ENCODE results near the gene DDX42.
"Not testable (repeated sequence)": the region's sequence is repeated elsewhere in the genome, so short reads cannot be mapped to it uniquely, and the experiment has no call there.

DNA sequence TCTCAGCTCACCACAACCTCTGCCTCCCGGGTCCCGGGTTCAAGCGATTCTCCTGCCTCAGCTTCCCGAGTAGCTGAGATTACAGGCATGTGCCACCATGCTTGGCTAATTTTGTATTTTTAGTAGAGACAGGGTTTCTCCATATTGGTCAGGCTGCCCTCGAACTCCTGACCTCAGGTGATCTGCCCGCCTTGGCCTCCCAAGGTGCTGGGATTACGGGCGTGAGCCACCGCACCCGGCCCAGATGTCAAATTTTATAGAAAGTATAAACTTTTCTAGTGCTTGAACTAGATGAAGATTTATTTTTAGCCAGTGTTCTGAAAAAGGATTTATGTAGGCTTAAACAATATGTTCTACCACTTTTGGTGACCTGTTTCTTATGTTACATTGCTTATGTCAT lies 22.4 kb downstream of the DDX42 start:
- not testable (repeated sequence) for TF ChIP-seq CTCF (IDR thresholded peaks at IDR 0.05; ENCODE audit: insufficient read depth, low read depth, low read length); EZH2 (IDR thresholded peaks at IDR 0.05; ENCODE audit: insufficient read depth, low read length)
